ENCODE results near the gene APOBEC3H.

DNA sequence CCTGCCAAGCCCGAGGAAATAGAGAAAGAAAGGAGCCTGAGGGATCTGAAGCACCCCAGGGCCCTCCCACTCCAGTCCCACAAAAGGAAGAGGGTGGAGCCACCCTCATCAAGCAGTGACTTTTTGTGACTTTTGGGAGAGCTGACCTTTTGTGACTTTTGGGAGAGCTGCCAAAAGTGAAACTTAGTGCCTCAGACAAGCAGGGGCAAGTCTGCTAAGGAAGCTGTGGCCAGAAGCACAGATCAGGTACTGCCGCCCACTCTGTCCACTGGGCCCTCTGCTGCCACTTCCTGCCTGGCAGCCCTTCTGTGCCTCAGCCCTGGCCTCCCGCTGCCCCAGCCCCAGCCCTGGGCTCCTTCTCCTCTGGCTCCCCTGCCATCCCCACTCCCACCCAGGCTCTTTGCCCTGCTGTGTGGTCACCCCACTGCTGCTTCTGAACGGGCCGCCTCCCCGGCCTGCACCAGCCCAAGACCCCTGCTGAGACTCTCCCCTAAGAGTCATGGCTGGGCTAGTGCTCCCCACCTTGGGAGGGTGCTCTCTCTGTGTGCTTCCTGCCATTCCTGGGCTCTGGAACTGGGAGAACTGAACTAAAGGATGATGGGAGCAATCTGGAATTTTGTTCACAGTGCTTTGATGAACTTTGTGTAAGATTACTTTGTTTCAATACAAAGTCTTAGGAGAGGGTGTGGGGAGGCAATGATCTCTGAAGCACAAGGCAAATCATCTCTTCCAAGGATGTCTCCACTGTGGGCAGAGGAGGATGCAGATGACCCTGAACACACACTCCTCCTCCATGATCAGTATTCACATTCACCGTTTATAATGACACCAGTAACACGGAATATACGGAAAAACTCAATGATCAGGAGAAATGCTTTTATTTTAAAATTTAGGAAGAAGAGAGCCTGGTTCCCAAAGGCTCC, at the start of gene APOBEC3H:
- no peak for TF ChIP-seq EZH2 (IDR thresholded peaks at IDR 0.05; ENCODE audit: borderline replicate concordance, low read depth, low read length, severe bottlenecking)
- TF ChIP-seq, protein P1, sequence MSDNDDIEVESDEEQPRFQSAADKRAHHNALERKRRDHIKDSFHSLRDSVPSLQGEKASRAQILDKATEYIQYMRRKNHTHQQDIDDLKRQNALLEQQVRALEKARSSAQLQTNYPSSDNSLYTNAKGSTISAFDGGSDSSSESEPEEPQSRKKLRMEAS (IDR thresholded peaks at IDR 0.05; ENCODE audit: insufficient read depth, insufficient read length): no peak
- no peak for TF ChIP-seq JUN (IDR thresholded peaks at IDR 0.05; ENCODE audit: borderline replicate concordance, insufficient read depth, insufficient read length, low read depth)
- no peak for TF ChIP-seq POLR2A (IDR thresholded peaks at IDR 0.05; ENCODE audit: low read depth, low read length)
- TF ChIP-seq, protein P2, sequence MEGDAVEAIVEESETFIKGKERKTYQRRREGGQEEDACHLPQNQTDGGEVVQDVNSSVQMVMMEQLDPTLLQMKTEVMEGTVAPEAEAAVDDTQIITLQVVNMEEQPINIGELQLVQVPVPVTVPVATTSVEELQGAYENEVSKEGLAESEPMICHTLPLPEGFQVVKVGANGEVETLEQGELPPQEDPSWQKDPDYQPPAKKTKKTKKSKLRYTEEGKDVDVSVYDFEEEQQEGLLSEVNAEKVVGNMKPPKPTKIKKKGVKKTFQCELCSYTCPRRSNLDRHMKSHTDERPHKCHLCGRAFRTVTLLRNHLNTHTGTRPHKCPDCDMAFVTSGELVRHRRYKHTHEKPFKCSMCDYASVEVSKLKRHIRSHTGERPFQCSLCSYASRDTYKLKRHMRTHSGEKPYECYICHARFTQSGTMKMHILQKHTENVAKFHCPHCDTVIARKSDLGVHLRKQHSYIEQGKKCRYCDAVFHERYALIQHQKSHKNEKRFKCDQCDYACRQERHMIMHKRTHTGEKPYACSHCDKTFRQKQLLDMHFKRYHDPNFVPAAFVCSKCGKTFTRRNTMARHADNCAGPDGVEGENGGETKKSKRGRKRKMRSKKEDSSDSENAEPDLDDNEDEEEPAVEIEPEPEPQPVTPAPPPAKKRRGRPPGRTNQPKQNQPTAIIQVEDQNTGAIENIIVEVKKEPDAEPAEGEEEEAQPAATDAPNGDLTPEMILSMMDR (IDR thresholded peaks at IDR 0.05; ENCODE audit: extremely low read depth in 1 of 2, insufficient read depth in 1 of 2, low read depth in 1 of 2, low read length in 2 of 2): no peak
- no peak for TF ChIP-seq POLR2AphosphoS5 (IDR thresholded peaks at IDR 0.05; ENCODE audit: insufficient read depth, low read depth, low read length)
- no peak for TF ChIP-seq GATA2 (IDR thresholded peaks at IDR 0.05; ENCODE audit: insufficient read depth, insufficient read length, low read depth, low read length)
- TF ChIP-seq MYC (IDR thresholded peaks at IDR 0.05; ENCODE audit: low read depth, low read length): no peak
- TF ChIP-seq FOS (IDR thresholded peaks at IDR 0.05; ENCODE audit: borderline replicate concordance, insufficient read depth, low read length): no peak
